GM18951 (cell line): ENCODE measurements around the gene KRT6B.
"Not testable (repeated sequence)": the region's sequence is repeated elsewhere in the genome, so short reads cannot be mapped to it uniquely, and the experiment has no call there.

Experiments
- POLR2A ChIP-seq: IDR thresholded peaks from 4 replicates; pipeline ENCODE4 v1.6.1; 2011; ENCODE audit warnings: mild to moderate bottlenecking; ENCODE audit not compliant: insufficient read length, insufficient read depth; ENCODE audit errors: extremely low read depth
- in situ Hi-C: fragments of 300-500 bp; cut with MboI; formaldehyde crosslinking; loops from one replicate; pipeline ENCODE4 v1.12.0; 2022; ENCODE audit warnings: low sequenced_read_pairs, mixed read lengths, inconsistent platforms; ENCODE audit not compliant: unreplicated experiment

The KRT6B gene

DNA sequence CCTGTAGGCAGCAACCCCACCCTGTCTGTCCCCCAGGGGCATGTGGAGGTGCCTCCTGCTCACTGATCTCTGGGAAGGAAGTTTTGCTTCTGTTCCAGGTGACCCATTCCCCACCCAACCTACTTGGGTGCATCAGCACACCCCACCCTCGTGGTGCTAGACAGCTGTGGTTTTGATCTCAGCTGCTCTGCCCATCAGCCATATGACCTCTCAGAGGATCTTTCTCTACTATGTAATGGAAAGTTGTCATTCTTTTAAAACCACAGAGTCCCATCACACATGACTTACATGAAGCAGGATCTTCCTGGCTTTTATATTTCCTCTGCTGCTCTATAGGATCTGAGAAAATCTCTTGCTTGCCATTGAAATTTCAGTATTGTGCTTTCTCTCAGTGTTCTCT, 32.3 kb downstream of the KRT6B start:
- in situ Hi-C loops = no loop called here
- no peak for TF ChIP-seq POLR2A

- no peak for TF ChIP-seq POLR2A
- in situ Hi-C loops = no loop called here
These were observed 33.3 kb downstream of the KRT6B start for GRCh38 chr12:52418576-52419110.

DNA sequence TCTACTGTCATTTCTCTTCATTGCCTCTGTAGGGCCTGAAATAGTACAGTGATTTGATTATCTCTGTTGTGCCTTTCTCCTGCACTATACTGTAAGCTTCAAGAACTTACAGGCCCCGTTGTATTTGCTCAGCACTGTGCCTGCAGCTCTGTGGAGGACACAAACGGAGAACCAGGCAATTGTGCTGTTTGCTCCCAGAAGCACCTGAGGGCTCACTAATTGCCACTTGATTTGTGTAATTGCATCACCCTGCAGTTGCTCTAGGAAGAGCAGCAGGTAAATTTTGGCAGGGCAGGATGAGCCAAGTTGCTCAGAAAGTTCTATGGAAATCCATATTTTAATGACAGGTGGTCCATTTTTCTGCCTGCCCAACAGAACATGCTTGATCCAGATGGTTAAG, 34.2 kb downstream of the KRT6B start:
- no peak for TF ChIP-seq POLR2A
- in situ Hi-C loops = no loop called here

DNA sequence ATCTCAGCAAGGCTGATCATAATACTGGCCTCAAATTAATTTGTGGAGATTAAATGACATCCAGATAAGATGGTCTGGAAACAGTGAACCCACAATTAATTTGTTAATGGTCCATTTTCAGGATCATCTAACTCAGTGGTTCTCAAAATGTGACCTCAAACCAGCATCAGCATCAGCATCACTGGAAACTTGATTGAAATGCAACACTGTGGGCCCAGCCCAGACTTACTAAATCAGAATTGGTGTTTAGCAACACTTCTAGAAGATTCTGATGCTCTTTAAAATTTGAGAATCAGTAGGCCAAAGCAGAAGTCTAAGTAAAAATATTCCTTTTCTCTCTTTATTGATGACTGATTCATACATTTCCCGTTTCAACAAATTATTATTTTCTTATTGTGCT, 35.2 kb downstream of the KRT6B start:
- in situ Hi-C loops = no loop called here
- no peak for TF ChIP-seq POLR2A

DNA sequence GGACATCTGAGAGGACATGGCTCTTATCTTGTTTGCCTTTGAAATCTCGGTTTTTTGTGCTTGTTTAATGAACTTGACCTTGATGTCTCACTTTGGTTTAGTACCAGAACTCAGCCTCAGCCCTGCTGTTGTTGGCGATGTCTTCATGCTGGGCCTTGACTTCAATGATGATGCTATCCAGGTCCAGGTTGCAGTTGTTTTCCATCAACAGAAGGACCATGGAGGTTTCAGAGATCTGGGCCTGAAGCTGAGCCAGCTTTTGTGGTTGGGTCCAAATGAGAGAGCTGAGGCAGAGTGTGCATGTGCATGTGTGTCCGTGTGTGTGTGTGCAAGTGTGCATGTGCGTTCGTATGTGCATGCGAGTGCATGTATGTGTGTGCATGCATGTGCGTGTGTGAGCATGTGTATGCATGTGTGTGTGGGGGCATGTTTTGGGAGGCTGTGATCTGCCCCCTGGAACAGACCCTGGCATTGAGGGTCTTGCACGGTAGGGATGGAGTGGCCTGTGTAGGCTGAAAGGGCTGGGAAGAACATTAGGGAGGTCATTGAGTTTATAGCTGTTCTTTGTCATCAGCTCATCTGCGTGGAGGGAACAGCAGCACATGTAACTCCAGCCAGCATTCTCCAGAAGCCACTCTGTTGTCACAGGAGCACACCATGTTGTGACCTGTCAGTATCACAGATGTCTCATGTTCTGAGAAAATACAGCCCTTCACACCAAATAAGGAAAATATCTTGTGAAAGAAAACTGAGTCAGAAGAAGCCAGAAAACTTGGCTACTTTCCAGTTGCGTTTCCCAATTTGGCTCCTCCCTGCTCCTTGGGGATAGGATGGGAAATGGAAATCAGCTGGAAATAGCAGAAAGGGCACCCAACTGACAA, 35.8 kb downstream of the KRT6B start:
- TF ChIP-seq POLR2A = no peak

DNA sequence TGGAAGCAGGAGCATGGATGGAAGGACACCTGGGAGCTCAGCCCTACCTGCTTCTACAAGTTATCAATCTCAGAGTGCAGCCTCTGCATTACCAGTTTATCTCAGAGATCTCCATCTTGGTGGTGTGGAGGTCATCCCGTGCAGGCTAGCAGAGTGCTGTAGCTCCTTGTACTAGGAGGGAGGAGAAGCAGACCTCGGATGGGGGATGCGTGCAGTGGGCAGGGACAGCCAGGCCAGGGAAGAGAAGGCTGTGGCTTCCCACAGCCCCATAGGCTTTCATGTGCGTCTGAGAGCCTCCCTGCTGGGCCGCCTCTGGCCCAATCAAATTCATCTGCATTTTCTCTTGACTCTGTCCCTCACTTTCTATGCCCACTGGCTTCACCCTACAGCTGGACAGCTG, 37.0 kb downstream of the KRT6B start:
- in situ Hi-C loops = no loop called here
- no peak for TF ChIP-seq POLR2A

More for the DNA sequence above, 35.8 kb downstream of the KRT6B start:
- in situ Hi-C loops = no loop called here

DNA sequence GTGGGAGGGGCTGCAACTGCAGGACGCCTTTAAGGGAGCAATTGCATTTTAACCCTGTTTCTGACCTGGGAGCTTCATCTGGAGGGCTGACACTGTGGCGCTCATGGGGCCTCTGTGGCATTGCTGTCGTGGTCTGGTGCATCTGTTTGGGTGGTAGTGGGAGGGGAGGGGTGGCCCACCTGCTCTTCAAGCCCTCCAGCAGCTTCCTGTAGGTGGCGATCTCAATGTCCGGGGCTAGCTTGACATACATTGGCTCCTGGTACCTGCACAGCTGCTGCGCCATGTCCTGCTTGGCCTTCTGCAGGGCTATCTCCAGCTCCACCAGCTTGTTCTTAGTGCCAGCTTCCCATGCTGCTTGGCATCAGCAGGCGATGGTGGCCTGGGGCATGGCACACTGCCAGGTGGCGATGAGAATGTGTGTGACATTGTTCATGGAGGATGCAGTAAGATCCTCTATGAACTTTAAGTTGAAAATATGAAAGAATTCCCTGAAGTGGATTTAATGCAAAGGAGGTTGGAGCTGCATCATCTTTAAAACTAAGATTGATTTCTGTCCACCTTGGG, 38.1 kb downstream of the KRT6B start:
- no peak for TF ChIP-seq POLR2A
- in situ Hi-C loops = no loop called here

DNA sequence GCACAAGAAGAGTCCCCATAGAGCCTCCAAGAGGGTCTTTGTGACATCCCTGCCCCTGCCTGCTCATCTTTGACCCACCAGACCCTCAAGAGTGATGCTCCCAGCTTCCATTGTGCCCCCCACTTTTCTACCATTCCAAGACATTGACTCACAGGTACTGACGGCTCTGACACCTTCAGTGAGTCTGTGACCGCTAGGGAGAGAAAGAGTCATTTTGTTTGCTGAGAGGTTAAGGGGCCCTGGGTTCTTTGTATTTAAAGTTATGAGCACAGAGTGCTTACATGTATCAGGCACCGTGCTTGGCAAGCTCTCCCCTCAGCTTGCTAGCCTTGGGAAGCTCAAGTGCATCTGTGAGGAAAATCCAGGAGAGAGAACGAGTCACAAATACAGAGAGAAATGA, 38.7 kb downstream of the KRT6B start:
- TF ChIP-seq POLR2A = no peak
- in situ Hi-C loops = no loop called here

DNA sequence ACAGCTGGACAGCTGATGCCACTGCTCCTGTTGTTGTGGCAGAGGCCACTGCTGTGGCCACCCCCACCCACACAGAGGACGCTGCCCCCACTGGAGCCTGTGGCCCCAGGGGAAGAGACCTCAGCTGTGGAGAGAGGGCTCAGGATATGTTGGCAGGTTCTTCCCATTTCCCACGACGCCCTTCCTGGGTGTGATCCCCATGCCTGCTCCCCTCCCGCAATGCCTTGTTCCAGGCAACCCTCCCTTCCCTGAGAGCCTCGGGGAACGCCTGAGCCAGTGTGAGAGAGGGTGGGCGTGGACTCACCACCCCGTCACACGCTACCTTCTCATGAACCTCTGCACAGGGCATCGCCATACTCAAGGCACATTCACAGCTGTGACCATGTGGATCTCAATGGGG, 40.1 kb downstream of the KRT6B start:
- TF ChIP-seq POLR2A = no peak

DNA sequence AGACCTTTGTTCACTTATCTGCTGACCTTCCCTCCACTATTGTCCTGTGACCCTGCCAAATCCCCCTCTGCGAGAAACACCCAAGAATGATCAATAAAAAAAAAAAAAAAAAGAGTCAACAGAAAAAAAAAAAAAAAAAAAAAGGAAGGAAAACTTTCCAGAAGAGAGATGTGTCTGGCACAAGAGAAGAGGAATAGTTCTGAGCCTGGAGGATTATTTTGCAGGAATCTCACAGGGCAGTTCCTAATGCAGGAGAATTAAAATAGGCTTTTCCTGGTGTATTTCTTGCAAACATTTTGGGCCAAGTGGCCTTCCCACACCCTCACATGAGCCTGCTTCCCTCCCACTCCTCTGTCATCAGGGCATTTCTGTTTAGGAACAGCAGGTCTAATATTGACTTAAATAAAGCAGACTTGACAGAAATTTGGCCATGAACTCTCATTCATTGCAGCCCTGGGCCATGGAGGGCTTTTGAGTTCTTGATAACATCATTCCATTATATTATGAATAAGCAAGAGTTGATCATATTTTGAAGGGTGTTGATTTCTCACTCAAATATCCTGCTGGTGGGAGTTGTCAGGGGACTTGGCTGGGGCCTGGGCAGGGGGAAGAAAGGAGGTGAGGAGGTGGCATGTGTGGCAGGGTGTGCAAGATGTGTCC, 41.2 kb downstream of the KRT6B start:
- in situ Hi-C loops = not testable (repeated sequence)

More for the DNA sequence above, 40.1 kb downstream of the KRT6B start:
- in situ Hi-C loops = no loop called here

- no peak for TF ChIP-seq POLR2A
- in situ Hi-C loops = no loop called here
These were observed 44.0 kb downstream of the KRT6B start for GRCh38 chr12:52407918-52408317.

GRCh38 chr12:52405922-52406385, 46.0 kb downstream of the KRT6B start, which contains the start of gene KRT82:
Gene KRT82 (minus strand): TSS chr12:52406335. CDS start chr12:52406277, 58 bp downstream.
- in situ Hi-C loops = no loop called here

GRCh38 chr12:52404951-52405350, 47.0 kb downstream of the KRT6B start:
- no peak for TF ChIP-seq POLR2A
- in situ Hi-C loops = no loop called here

More at GRCh38 chr12:52405922-52406385, 46.0 kb downstream of the KRT6B start, which contains the start of gene KRT82:
- TF ChIP-seq POLR2A = no peak
